WI38 (cell line): ENCODE measurements around the gene SNX12.

Experiments
- H3K4me3 ChIP-seq: 2 replicates; pipeline ENCODE4 v1.5.1; 2011; ENCODE audit warnings: low read depth, mild to moderate bottlenecking, control low read depth, low read length
- TF ChIP-seq, protein P1 (sequence below): IDR thresholded peaks from 2 replicates; pipeline ENCODE4 v1.5.1; 2012; ENCODE audit warnings: low read depth, mild to moderate bottlenecking, control low read depth, low read length

Gene SNX12

DNA sequence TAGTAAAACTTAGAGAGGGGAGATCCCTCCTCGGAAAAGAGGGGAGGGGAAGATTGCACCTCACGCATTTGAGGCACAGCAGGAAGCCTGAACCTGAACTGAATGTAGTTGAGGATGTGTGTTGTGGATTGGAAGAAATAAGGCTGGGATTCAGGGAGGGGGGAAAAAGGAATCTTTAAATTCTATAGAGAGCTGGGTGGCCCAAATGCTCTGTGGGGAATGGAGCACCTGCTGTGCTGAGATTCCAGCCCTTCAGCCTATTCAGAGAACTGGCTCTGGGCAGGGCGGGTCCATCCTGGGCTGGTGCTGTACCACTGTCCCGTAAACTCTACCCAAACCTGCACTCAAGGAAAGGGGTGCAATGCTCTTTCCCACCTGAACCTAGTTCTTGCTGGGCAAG lies 31.6 kb upstream of the SNX12 start:
- TF ChIP-seq, protein P1, sequence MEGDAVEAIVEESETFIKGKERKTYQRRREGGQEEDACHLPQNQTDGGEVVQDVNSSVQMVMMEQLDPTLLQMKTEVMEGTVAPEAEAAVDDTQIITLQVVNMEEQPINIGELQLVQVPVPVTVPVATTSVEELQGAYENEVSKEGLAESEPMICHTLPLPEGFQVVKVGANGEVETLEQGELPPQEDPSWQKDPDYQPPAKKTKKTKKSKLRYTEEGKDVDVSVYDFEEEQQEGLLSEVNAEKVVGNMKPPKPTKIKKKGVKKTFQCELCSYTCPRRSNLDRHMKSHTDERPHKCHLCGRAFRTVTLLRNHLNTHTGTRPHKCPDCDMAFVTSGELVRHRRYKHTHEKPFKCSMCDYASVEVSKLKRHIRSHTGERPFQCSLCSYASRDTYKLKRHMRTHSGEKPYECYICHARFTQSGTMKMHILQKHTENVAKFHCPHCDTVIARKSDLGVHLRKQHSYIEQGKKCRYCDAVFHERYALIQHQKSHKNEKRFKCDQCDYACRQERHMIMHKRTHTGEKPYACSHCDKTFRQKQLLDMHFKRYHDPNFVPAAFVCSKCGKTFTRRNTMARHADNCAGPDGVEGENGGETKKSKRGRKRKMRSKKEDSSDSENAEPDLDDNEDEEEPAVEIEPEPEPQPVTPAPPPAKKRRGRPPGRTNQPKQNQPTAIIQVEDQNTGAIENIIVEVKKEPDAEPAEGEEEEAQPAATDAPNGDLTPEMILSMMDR, result no peak
- H3K4me3 ChIP-seq, result no peak overlapping the region

DNA sequence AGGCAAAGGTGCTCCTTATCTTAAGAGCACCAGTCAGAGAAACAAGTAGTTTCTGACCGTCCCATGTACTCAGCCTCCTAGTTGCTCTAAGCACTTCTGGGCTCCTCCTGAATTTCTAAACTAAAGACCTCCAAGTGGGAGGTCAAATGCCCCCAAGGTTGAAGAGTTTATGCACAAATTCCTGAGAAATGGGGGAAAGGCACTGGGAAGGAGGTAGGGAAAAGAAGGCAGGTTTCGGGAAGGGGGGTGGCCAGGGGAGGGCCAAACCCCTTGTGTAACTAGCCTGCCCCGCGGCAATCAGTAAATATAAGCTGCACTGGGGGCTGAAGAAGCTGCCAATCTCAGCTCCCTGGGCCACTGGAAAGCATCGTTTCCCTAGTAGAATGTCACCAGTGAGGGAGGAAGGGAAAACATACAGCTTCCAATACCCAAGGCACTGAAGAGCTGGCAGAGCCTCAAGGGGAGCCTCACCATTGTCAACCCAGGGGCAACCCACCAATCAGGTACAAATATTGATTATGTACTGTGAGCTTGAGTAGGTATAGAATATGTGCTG lies 30.9 kb upstream of the SNX12 start:
- TF ChIP-seq, protein P1, result no peak
- no peak overlapping the region for H3K4me3 ChIP-seq

DNA sequence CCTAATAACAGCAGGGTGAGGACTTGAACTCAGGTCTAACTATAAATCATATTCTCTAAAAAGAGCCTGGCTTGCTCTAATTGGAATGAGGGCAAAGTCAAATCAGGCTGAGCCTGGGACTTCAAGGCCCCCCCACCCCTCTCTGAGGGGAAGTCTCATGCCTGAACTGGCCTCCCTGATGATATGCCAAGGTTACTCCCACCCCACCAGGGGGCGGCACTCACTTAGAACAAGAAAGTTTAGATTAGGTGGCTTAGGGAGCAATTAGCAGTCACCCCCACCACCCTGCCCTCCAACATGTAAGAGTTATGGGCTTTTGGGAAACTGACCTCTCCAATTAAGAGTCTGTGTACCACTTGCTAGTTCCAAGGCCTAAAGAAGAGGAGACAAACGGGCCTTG lies 30.2 kb upstream of the SNX12 start:
- H3K4me3 ChIP-seq, result no peak overlapping the region
- TF ChIP-seq, protein P1, result peak; percentile 28; the same call in 1 of the 2 replicates

DNA sequence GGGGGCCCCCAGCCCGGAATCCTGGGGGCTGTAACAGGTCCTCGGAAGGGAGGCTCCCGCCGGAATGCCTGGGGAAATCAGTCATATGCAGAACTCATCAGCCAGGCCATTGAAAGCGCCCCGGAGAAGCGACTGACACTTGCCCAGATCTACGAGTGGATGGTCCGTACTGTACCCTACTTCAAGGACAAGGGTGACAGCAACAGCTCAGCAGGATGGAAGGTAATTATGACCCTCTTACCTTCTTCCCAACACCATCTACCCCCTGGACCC lies 28.6 kb upstream of the SNX12 start:
- TF ChIP-seq, protein P1, result no peak
- H3K4me3 ChIP-seq, result peak overlapping the region; percentile 66

DNA sequence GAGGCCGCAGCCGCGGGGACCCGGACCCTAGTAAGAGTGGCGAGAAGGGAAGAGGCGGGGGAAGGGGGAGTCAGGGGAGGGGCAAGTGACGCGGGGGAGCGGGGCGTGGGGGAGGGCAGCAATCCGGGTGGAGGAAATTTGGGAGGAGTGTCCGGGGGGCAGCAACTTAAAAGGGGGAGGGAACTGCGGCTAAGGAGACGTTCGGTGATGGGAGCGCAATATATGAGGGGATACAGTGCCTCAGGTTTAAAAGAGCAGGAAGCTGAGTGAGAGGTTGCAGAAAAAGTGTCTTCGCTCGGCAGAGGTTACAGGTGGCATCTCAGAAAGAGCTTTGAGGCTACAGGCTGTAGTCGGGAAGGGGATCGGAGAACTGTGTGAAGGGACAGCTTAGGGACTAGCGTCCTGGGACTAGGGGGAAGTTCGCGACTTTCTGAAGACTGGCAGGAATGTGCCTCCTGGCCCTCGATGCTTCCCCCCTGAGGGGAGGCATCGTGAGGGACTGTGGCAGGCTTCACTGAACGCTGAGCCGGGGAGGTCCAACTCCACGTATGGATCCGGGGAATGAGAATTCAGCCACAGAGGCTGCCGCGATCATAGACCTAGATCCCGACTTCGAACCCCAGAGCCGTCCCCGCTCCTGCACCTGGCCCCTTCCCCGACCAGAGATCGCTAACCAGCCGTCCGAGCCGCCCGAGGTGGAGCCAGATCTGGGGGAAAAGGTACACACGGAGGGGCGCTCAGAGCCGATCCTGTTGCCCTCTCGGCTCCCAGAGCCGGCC lies 28.0 kb upstream of the SNX12 start:
- peak overlapping the region; percentile 66 for H3K4me3 ChIP-seq
- TF ChIP-seq, protein P1, result no peak

DNA sequence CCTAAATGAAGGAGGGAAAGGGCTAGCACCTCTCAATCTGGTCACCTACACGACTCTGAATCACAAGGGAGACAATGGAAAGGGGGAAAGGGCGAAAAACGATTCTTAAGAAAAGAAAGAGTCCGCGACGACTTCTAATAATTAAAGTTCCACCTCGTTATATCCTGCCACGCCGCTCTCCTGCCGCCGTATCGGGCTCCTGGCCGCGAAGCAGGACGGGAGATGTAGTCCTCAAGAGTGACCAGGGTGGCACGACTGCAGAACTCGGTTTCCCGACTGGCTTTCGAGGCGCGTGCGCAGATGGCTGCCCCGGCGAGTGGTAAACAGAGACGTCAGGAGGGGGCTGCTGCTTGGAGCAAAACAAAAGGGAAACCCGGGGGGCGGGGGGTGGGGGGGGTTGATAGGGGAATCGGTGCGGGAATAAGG lies 27.4 kb upstream of the SNX12 start, which contains the start of gene FOXO4:
Gene FOXO4, plus strand, starts transcription at position 297 of the 426 bp plus-strand sequence. CDS start 678 bp downstream, outside the sequence.
- TF ChIP-seq, protein P1, result no peak
- H3K4me3 ChIP-seq, result peak within 1 kb of the TSS; percentile 66

DNA sequence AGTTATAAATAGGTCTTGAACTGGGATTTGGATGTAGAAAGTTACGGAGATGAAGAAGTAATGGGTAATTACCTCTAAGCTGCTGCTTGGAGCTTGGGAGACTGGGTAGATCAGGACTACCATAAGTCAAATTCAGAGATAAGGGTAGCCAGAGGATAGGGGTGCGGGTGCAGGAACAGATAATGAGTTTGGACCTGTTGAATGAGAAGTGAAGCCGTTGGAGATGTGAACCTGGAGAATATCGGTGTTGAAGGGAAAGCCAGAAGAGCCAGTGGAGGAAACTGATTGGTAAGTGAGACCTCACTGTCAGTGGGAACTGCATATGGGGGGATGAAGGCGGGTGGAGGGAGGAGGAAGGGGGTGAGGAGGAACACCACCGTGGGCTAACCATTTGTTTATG lies 26.9 kb upstream of the SNX12 start:
- TF ChIP-seq, protein P1, result no peak
- peak overlapping the region; percentile 66 for H3K4me3 ChIP-seq
